Measurements from ENCODE around the gene LIN7C. TPM values are rescaled to one million over a fixed set of nuclear protein-coding genes. Genes with fewer than 3 reads are reported as not detected.

LIN7C gene
- total RNA-seq, 4 donors from 2014 or later: 31.7 to 45.5 (median 42.6) TPM

- peaks cover 44% of the 10 kb centered on the region for H3K4me1 ChIP-seq
- no peaks in the 10 kb centered on the region for H3K9me3 ChIP-seq
- no peak overlapping the region for H3K27ac ChIP-seq
- peaks cover 37% of the 10 kb centered on the region for H3K36me3 ChIP-seq
- no peak for DNase-seq (ENCODE audit: low spot score in 2 of 2)
- no peak for TF ChIP-seq EP300 (IDR thresholded peaks at IDR 0.05)
- no peak for TF ChIP-seq POLR2AphosphoS5 (IDR thresholded peaks at IDR 0.05)
- no peak for TF ChIP-seq POLR2A (IDR thresholded peaks at IDR 0.05)
- no peak for TF ChIP-seq CTCF (IDR thresholded peaks at IDR 0.05)
- H3K4me3 ChIP-seq: no peak overlapping the region
- no peaks in the 10 kb centered on the region for H3K27me3 ChIP-seq
Measured at GRCh38 chr11:27501100-27501499, 5.5 kb downstream of the LIN7C start.

DNA sequence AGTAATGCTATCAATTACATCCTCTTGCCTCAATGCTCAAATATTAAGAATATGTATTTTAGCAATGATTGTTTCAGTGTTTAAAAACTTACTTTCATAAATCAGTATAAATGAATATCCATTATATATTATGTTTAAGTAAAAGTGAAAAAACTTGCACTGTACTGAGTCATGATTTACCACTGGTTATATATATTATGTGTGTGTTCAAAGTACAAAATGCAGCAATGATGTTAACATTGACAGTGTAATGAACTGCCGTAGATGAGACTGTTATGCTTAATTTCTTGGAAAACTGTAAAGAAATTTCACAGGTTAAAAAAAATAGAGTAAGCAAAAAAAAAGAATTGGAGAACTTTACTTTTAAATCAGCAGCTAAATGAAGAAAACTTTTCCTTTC is 8.7 kb downstream of the LIN7C start:
- Histone ChIP-seq H3K36me3 (peaks cover 44% of the 10 kb centered on the region), H3K4me3 (no peak overlapping the region), H3K27me3 (no peaks in the 10 kb centered on the region), H3K4me1 (peaks cover 24% of the 10 kb centered on the region), H3K27ac (no peak overlapping the region), H3K9me3 (no peaks in the 10 kb centered on the region)
- TF ChIP-seq CTCF (IDR thresholded peaks at IDR 0.05): no peak
- no peak for TF ChIP-seq EP300 (IDR thresholded peaks at IDR 0.05)
- no peak for TF ChIP-seq POLR2AphosphoS5 (IDR thresholded peaks at IDR 0.05)
- DNase-seq (ENCODE audit: low spot score in 2 of 2): no peak
- WGBS: 93% methylated on average over 1 of the region's 1 CpG

DNA sequence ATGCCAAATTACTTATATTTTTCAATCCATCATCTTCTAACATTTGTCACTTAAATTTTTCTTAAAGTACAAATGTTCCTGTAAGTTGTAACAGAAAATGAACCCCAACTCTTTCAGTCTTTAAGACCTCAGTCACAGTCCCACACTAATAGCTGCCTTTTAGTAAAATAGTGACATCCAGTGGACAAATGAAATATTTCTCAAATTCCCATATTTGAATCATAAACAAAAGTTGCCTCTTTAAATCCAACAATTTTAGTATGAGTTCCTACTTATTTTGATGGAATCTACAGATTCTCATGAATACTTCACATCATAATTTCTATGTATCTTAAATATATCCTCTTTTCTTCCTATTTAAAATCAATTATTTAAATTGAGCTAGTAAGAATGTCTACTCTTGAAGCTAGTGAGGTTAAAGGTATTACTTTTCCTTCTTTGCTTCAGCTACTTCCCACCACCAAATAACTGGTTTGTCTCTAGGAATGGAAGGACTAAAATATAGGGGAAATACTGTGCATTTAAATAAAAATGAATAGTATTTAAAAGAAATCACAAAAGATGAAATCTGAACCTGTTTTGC is 9.2 kb downstream of the LIN7C start:
- TF ChIP-seq CTCF (IDR thresholded peaks at IDR 0.05) (peak in 1 of 2 donors; percentile 23), EP300 (IDR thresholded peaks at IDR 0.05) (no peak)
- H3K27ac ChIP-seq: no peak overlapping the region
- no peak for DNase-seq (ENCODE audit: low spot score in 2 of 2)
- no peak overlapping the region for H3K4me3 ChIP-seq
- H3K9me3 ChIP-seq: no peaks in the 10 kb centered on the region
- peaks cover 20% of the 10 kb centered on the region for H3K4me1 ChIP-seq
- H3K36me3 ChIP-seq: peaks cover 50% of the 10 kb centered on the region
- no peaks in the 10 kb centered on the region for H3K27me3 ChIP-seq

GRCh38 chr11:27496461-27496860 is 10.1 kb downstream of the LIN7C start:
- TF ChIP-seq POLR2AphosphoS5 (IDR thresholded peaks at IDR 0.05) (no peak), EP300 (IDR thresholded peaks at IDR 0.05) (no peak), CTCF (IDR thresholded peaks at IDR 0.05) (no peak), POLR2A (IDR thresholded peaks at IDR 0.05) (no peak)
- Histone ChIP-seq H3K4me1 (peaks cover 20% of the 10 kb centered on the region), H3K4me3 (no peak overlapping the region), H3K27me3 (no peaks in the 10 kb centered on the region), H3K27ac (no peak overlapping the region), H3K9me3 (no peaks in the 10 kb centered on the region), H3K36me3 (peaks cover 55% of the 10 kb centered on the region)
- DNase-seq (ENCODE audit: low spot score in 2 of 2): no peak
- 36% methylated on average over 1 of the region's 1 CpG for WGBS

GRCh38 chr11:27495710-27496300 is 10.8 kb downstream of the LIN7C start:
- H3K27me3 ChIP-seq: no peaks in the 10 kb centered on the region
- no peak for DNase-seq (ENCODE audit: low spot score in 2 of 2)
- H3K36me3 ChIP-seq: peaks cover 55% of the 10 kb centered on the region
- WGBS: 61% methylated on average over 1 of the region's 1 CpG
- TF ChIP-seq EP300 (IDR thresholded peaks at IDR 0.05): no peak
- no peak for TF ChIP-seq CTCF (IDR thresholded peaks at IDR 0.05)
- no peak for TF ChIP-seq POLR2AphosphoS5 (IDR thresholded peaks at IDR 0.05)
- H3K4me3 ChIP-seq: no peak overlapping the region
- no peaks in the 10 kb centered on the region for H3K9me3 ChIP-seq
- peaks cover 20% of the 10 kb centered on the region for H3K4me1 ChIP-seq
- no peak overlapping the region for H3K27ac ChIP-seq
